Ishikawa (cell line): ENCODE measurements around the gene TAAR2.

ENCODE experiments used
- CEBPB ChIP-seq: IDR thresholded peaks from 2 replicates; pipeline ENCODE4 v1.6.1; 2012
- CREB1 ChIP-seq: IDR thresholded peaks from 2 replicates; pipeline ENCODE4 v1.6.1; 2012; ENCODE audit warnings: low read depth
- EGR1 ChIP-seq: IDR thresholded peaks from 2 replicates; pipeline ENCODE4 v1.6.1; 2012
- FOXM1 ChIP-seq: IDR thresholded peaks from 2 replicates; pipeline ENCODE4 v1.6.1; 2012; ENCODE audit warnings: low read depth, borderline replicate concordance
- TEAD4 ChIP-seq: IDR thresholded peaks from 2 replicates; pipeline ENCODE4 v1.6.1; 2012
- ZBTB7A ChIP-seq: IDR thresholded peaks from 2 replicates; pipeline ENCODE4 v1.6.1; 2012; ENCODE audit warnings: low read depth
- TF ChIP-seq, protein P1 (sequence below): IDR thresholded peaks from 2 replicates; pipeline ENCODE4 v1.6.1; 2012

DNA sequence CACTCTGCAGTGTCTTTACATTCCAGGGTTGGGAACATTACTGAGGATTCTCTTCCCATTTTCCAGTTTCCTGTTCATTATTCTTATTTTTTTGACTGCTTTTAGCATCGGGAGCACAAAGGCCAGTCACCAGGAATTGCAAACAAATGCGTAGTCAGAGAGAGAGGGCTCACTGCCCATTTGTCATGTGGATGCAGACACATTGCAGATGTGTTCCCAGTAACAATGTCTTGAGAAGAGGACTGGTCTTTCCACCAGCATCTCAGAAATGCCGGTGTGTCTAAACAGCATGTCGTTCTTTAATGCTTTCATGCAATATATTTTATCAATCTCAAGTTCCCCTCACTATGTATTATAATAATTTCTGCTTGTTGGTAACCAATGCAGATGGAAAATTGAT, 54.9 kb downstream of the TAAR2 start:
- no peak for TF ChIP-seq FOXM1
- TF ChIP-seq, protein P1, sequence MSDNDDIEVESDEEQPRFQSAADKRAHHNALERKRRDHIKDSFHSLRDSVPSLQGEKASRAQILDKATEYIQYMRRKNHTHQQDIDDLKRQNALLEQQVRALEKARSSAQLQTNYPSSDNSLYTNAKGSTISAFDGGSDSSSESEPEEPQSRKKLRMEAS, result no peak
- no peak for TF ChIP-seq CREB1
- TF ChIP-seq CEBPB, result no peak
- no peak for TF ChIP-seq EGR1
- TF ChIP-seq ZBTB7A, result no peak
- no peak for TF ChIP-seq TEAD4
